T1000 (cell line): Measurements from ENCODE around the gene UBXN10.

Source experiments
- DNase-seq: peaks from one replicate; lab custom pipeline; 2025; ENCODE audit warnings: mixed read lengths; lab: John Stamatoyannopoulos, UW

Gene UBXN10

DNA sequence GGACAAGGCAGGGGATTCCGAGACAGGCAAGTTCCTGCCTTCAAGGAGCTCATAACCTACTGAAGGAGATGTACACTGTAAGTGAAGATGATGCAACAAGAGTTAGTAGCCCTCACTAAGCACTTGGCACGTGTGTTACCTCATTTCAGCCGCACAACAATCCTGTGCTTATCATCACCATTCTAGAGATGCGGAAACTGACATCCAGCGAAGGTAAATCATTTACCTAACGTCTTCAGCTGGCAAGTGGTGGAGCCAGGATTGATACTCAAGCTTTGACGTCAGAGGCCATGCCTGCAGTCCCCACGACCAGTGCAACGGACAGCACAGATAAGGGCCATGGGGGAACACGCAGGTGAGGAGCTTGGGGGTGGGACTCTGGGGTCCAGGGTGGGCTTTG is 2.9 kb upstream of the UBXN10 start:
- DNase-seq, result no peak

- DNase-seq, result no peak
Measured at GRCh38 chr1:20183616-20184271, 2.2 kb upstream of the UBXN10 start.

GRCh38 chr1:20184481-20184900 is 1.4 kb upstream of the UBXN10 start:
- DNase-seq, result no peak

GRCh38 chr1:20184997-20185833 is 681 bp upstream of the UBXN10 start:
- no peak for DNase-seq

DNA sequence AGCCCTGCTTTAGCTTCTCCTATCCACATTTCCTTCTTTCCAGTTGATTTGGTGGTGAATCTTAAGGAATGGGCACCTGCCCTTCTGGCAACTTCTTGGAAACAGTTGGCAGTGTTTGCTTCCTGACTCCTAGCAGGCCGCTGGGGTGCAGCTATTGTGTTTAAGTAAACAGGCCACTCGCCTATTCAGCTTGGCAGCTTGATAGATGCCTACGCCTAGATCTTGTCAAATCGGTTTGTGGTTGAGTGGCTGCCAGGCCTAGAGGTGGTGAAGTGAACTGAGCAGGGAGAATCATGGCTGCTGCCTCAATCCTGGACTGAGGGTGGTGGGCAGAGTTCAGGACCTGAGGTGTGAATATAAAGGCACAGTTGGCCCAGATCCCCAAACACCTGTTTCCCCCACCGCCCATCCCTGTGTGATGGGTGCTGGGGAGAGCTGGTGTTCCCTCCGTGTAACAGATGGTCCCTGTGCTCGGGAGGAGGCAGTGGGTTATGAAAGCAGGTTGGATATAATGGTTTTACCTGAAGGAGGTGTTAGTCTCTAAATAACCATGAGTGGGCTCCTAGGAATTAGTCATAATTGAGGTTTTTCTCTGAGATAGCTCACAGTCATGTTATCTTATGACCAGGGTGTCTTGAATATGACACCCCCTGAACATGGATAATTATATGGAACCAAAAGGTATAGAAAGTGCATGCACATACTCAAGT is 1.4 kb downstream of the UBXN10 start:
- no peak for DNase-seq

- DNase-seq, result no peak
Measured at GRCh38 chr1:20187813-20188454, 2.0 kb downstream of the UBXN10 start.

DNA sequence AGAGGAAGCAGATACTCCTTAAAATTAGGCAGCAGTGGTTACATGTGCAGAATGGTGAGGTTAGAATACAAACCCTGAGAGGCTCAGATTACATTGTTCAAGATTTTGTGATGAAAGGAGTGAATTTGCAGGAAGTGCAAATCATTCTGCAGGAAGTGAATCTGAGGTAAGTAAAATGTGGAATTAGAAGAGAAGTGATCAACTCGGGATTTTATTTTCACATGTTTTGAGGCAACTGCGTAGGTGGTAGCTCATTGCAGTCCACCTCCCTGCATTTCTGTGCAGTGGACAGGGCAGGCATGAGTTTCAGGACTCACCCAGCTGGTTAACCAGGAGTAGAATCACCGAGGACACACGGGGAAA is 2.5 kb downstream of the UBXN10 start:
- no peak for DNase-seq

DNA sequence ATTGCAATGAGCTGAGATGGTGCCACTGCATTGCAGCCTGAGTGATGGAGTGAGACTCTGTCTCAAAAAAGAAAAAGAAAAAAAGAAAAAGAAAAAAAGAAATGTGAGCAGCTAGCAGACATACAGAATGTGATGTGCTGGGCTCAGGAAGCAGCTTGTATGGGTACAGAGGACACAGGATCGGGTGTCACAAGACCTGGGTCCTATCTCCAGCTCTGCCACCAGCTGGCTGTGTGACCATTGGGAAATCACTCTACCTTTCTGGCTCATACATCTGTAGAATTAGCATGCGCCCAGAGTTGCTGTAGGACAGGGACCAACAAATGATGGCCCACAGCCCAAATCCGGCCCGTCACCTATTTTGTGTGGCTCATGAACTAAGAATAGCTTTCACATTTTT is 3.8 kb downstream of the UBXN10 start:
- DNase-seq, result no peak

DNA sequence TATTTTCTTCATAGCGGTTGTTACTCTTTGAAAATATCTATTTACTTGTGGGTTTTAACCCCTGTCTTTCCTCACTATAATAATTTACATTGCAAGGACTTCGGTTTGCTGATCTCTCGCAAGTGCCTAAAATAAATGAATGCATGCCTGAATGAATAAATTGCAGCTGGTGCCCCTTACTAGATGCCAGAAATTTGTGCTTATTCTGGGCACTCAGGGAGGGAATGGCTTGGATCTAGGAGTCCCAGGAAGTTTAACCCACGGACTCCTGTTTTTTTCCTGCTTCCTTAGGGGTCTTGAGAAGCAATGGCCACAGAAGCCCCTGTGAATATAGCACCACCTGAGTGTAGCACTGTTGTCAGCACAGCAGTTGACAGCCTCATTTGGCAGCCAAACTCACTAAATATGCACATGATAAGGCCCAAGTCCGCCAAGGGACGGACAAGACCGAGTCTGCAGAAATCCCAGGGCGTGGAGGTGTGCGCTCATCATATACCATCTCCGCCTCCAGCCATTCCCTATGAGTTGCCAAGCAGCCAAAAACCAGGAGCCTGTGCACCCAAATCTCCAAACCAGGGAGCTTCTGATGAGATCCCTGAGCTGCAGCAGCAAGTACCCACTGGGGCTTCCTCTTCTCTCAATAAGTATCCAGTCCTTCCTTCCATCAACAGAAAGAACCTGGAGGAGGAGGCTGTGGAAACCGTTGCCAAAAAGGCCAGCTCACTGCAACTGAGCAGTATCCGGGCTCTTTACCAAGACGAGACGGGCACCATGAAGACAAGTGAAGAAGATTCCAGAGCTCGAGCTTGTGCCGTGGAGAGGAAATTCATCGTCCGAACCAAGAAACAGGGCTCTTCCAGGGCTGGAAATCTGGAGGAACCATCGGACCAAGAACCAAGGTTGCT is 4.6 kb downstream of the UBXN10 start:
- no peak for DNase-seq

- no peak for DNase-seq
Measured at GRCh38 chr1:20191266-20191825, 5.5 kb downstream of the UBXN10 start.

GRCh38 chr1:20192364-20192763 is 6.5 kb downstream of the UBXN10 start:
- no peak for DNase-seq

DNA sequence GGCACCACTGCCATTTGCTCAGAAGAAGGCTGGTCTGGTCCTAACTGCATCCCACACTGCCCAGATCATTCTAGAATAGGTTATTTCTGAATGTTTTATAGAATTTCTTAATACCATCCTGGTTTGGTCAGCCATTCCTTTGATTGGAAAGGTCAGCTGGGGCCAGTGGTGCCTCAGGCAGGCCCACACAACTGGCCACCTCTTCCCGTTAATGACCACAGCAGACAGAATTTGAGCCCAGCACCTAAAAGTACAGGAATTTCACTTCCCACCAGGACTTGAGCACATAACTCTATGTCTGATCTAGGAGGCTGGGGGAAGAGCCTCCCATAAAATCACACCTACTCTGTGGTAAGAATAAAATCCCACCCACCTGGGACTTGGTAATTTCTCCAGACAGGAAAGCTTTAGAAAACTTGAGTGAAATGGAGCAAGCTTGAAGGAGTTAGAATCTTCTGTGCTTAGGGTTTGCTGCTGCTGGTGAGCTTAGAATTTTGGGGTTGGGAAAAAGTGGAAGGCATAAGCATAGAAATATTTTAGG is 7.0 kb downstream of the UBXN10 start:
- no peak for DNase-seq

GRCh38 chr1:20194224-20194623 is 8.3 kb downstream of the UBXN10 start:
- no peak for DNase-seq

DNA sequence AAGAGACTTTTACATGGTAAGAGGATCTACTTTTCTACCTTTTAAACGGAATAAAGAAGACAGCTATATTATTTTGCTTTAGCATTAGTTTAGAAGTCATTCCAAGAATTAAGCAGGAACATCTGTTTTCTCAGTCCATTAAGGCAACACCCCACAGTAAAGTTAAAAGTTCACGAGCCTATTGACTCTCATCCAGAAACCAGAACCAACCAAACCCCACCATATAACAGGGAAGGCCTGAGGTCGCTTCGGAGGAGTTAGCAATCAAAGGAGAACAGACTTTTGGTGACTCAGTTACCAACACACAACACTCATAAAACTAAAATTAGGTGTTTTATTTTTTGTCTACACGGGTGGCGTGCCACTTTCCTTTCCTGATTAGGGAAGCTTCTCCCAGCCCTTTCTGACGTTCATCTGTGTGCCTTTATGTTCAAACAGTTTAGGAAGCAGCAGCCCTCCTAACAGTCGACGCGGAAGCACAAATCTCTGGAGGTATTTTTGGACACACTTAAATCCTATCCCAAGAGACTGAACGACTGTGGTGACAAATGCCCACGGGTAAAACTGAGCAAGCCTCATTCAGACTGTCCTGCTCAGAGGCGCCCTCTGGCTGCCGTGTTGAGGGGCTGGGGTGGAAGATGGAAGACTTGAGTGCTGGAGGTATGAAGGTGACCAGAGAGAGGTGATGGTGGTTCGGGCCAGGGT is 9.0 kb downstream of the UBXN10 start:
- no peak for DNase-seq

GRCh38 chr1:20195462-20195780 is 9.5 kb downstream of the UBXN10 start:
- no peak for DNase-seq

DNA sequence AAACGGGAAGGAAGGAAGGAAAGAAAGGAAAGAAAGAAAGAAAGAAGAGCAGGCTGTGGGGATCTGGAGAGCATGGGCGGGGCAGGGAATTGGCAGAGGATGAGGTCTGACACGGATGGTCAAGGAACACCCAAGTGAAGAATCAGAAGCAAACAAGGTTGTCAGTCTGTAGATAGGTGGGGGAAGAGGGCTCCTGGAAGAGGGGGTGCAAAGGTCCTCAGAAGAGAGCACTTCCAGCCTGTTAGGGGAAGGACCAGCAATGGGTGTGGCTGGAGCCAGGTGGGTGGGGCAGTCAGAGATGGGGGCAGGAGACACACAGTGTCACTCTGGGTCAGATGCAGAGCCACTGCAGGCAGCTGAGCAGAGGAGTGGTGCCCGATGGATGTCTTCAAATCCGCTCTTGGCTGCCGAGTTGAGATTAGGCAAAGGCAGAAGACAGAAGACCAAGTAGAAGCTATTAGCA is 11.5 kb downstream of the UBXN10 start:
- DNase-seq, result no peak

DNA sequence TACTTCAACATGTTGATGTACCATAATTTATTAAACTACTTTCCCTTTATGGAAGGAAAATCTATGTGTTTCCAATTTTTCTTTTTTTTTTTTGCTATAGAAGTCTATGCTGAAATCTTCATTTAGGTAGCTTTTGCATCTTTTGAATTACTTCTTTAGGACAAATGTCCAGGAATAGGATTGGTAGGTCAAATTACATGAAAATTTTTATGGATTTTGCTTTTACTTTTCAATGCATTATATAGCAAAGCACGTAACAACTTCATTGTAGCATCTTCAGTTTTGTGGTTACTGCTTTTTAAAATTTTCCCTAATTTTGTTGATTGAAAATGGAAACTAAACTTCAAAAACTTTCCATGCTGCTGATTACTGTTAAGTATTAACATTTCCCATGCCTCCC is 12.4 kb downstream of the UBXN10 start:
- DNase-seq, result no peak

DNA sequence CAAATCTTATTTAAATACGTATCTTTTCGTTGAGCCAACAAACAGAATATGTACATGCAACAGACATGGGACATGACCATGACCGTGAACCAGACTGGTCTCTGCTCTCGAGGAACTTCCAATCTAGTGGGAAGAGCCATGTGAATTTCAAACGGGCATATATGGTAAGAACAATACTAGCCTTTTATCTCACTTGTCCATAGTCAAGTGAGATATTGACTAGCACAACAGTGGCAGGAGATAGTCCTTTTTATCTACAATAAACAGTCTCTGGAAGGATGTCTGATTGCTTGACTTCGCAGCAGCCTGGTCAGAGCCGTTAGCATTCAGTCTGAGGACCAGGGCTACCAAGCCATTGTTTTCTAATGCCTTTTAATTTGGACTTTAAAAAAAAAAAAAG is 13.0 kb downstream of the UBXN10 start:
- no peak for DNase-seq

GRCh38 chr1:20199403-20199802 is 13.5 kb downstream of the UBXN10 start:
- no peak for DNase-seq

GRCh38 chr1:20199840-20200239 is 13.9 kb downstream of the UBXN10 start:
- no peak for DNase-seq
